B cell (primary cell): Measurements from ENCODE around the gene CMTM3. TPM values are rescaled to one million over a fixed set of nuclear protein-coding genes. Genes with fewer than 3 reads are reported as not detected.

Experiments
- ATAC-seq: fragments of 200-7000 bp; cut with Tn5 transposase; one replicate; pipeline ENCODE4 v1.10.0; 2021; ENCODE audit warnings: low read depth, mild to moderate bottlenecking, moderate number of reproducible peaks, moderate library complexity
- CTCF ChIA-PET: fragments of 350-600 bp; sonication (Branson Sonifier 250); formaldehyde crosslinking; loops from one replicate; lab custom pipeline; 2021; ENCODE audit warnings: antibody characterized with exemption, inconsistent platforms; lab: Charles Lee
- POLR2A ChIA-PET: fragments of 350-600 bp; sonication (Branson Sonifier 250); formaldehyde crosslinking; loops from one replicate; lab custom pipeline; 2021; ENCODE audit warnings: antibody characterized with exemption; lab: Charles Lee
- DNase-seq: peaks from one replicate; pipeline ENCODE4 v3.0.0; 2013
- H2AFZ ChIP-seq: 2 replicates; pipeline ENCODE4 v1.6.1; 2012; ENCODE audit warnings: mild to moderate bottlenecking, low read depth, low read length; ENCODE audit not compliant: insufficient read depth, poor library complexity, severe bottlenecking
- H3K27ac ChIP-seq, 2 donors: 1 replicate in 1 of 2; 2 replicates in 1 of 2; pipeline ENCODE4 v1.5.1; 2012 to 2013; ENCODE audit warnings: low read length in 2 of 2, mild to moderate bottlenecking in 2 of 2, moderate library complexity in 1 of 2
- H3K27me3 ChIP-seq, 4 experiments: fragments of 200-600 bp in 1 of 4; sonication (generic) in 1 of 4; replicated peaks in 1 of 4; 1 replicate in 2 of 4; 2 replicates in 2 of 4; pipeline versions ENCODE4 v1.6.1 to v1.7.0; 2013 to 2016; ENCODE audit warnings: low read length in 3 of 4, mild to moderate bottlenecking in 2 of 4, mixed read lengths in 1 of 4, moderate library complexity in 1 of 4; ENCODE audit not compliant: insufficient read depth in 4 of 4, control insufficient read depth in 3 of 4; ENCODE audit errors: control extremely low read depth in 1 of 4
- H3K36me3 ChIP-seq, 2 experiments: replicated peaks in 1 of 2; 1 replicate in 1 of 2; 2 replicates in 1 of 2; pipeline versions ENCODE4 v1.6.1 to v1.7.1; 2013; ENCODE audit warnings: low read length in 1 of 2; ENCODE audit not compliant: insufficient read depth in 2 of 2, control insufficient read depth in 1 of 2; ENCODE audit errors: control extremely low read depth in 1 of 2, extremely low read depth in 1 of 2
- H3K4me1 ChIP-seq, 2 donors: fragments of 200-600 bp in 1 of 2; sonication (generic) in 1 of 2; 1 replicate in 1 of 2; 2 replicates in 1 of 2; pipeline versions ENCODE4 v1.5.1 to v1.6.1; 2013 to 2017; ENCODE audit warnings: low read length in 2 of 2; ENCODE audit not compliant: control insufficient read depth in 2 of 2, insufficient read depth in 2 of 2
- H3K4me2 ChIP-seq: replicated peaks from 2 replicates; pipeline ENCODE3; 2012; ENCODE audit warnings: mild to moderate bottlenecking, low read depth, low read length; ENCODE audit not compliant: poor library complexity, severe bottlenecking
- H3K4me3 ChIP-seq, 5 experiments: fragments of 200-600 bp in 1 of 5; sonication (generic) in 1 of 5; 1 replicate in 3 of 5; 2 replicates in 2 of 5; pipeline versions ENCODE4 v1.5.1 to v1.7.0; 2011 to 2016; ENCODE audit warnings: low read length in 4 of 5, mild to moderate bottlenecking in 4 of 5, low read depth in 2 of 5, control low read depth in 1 of 5, moderate library complexity in 1 of 5; ENCODE audit not compliant: insufficient read depth in 1 of 5; ENCODE audit errors: control extremely low read depth in 1 of 5, extremely low read depth in 1 of 5
- H3K79me2 ChIP-seq: fragments of 200-600 bp; sonication (generic); one replicate; pipeline ENCODE4 v1.6.0; 2016; ENCODE audit warnings: low read length; ENCODE audit not compliant: control insufficient read depth, insufficient read depth
- H3K9ac ChIP-seq: fragments of 200-600 bp; sonication (generic); 2 replicates; pipeline ENCODE4 v1.6.1; 2017; ENCODE audit warnings: mild to moderate bottlenecking, low read length, moderate library complexity
- H3K9me3 ChIP-seq, 3 donors: one replicate each; pipeline versions ENCODE4 v1.6.1 to v1.7.1; 2013; ENCODE audit warnings: low read length in 2 of 3; ENCODE audit not compliant: control insufficient read depth in 2 of 3, insufficient read depth in 1 of 3; ENCODE audit errors: control extremely low read depth in 1 of 3
- H4K20me1 ChIP-seq: 2 replicates; pipeline ENCODE4 v1.6.0; 2012; ENCODE audit warnings: mild to moderate bottlenecking, low read length; ENCODE audit not compliant: insufficient read depth, control insufficient read depth, poor library complexity, severe bottlenecking
- H3K27ac Mint-ChIP-seq: one replicate; pipeline ENCODE4 v1.8.0; 2021; ENCODE audit warnings: mixed read lengths
- H3K27me3 Mint-ChIP-seq: one replicate; pipeline ENCODE4 v1.8.0; 2021; ENCODE audit warnings: mixed read lengths
- H3K4me1 Mint-ChIP-seq: one replicate; pipeline ENCODE4 v1.8.0; 2021; ENCODE audit warnings: mixed read lengths
- H3K4me3 Mint-ChIP-seq: one replicate; pipeline ENCODE4 v1.8.0; 2021; ENCODE audit warnings: mixed read lengths
- H3K9me3 Mint-ChIP-seq: one replicate; pipeline ENCODE4 v1.8.0; 2022; ENCODE audit warnings: mixed read lengths; ENCODE audit not compliant: insufficient read depth
- CTCF ChIP-seq: fragments of 200-600 bp; IDR thresholded peaks from one replicate; pipeline ENCODE4 v1.8.0; 2022; ENCODE audit warnings: antibody characterized with exemption, mild to moderate bottlenecking
- EZH2 ChIP-seq: IDR thresholded peaks from 2 replicates; pipeline ENCODE4 v1.6.1; 2012; ENCODE audit warnings: borderline replicate concordance, low read depth, mild to moderate bottlenecking, moderate library complexity, low read length; ENCODE audit not compliant: insufficient read depth, poor library complexity, severe bottlenecking
- WGBS: methylation state at CpG from one replicate; pipeline ENCODE4 v1.1.5; 2013; ENCODE audit warnings: missing lambda C conversion rate; ENCODE audit not compliant: insufficient coverage; 5-methylcytosine and 5-hydroxymethylcytosine counted together
- intact Hi-C: fragments of 100-400 bp; cut with micrococcal nuclease; formaldehyde crosslinking; loops from one replicate; pipeline ENCODE4 v1.10.0; 2022
- polyA plus RNA-seq: library from polyadenylated mRNA; depleted of rRNA; stranded (reverse); fragments of >200 nt; gene quantifications from 2 replicates; pipeline ENCODE4 v1.2.3, GENCODE V29; 2012
- total RNA-seq, 2 donors: library from RNA; stranded (reverse); fragments of 120-200 nt in 1 of 2; gene quantifications; 1 replicate in 1 of 2; 2 replicates in 1 of 2; pipeline versions ENCODE4 v1.2.3 to v1.2.4, GENCODE V29; 2013 to 2022

Gene CMTM3
- total and polyA plus RNA-seq, 2 donors (not counting 1 experiment from before 2014, with no cell fraction given), result 7.5 to 8.7 TPM

GRCh38 chr16:66587881-66588600, 16.5 kb upstream of the CMTM3 start:
- Histone ChIP-seq H3K27me3 (peaks cover 0 to 20% (median 6%) of the 10 kb centered on the region in 4 experiments), H2AFZ (peak overlapping the region; percentile 54), H3K4me3 (peak overlapping the region in 2 of 5 experiments; percentile 12 to 31), H3K9ac (no peak overlapping the region), H4K20me1 (no peaks in the 10 kb centered on the region), H3K4me2 (peak overlapping the region; percentile 65), H3K27ac (no peak overlapping the region), H3K9me3 (peaks cover 0 to 6% (median 0%) of the 10 kb centered on the region in 3 donors), H3K79me2 (no peaks in the 10 kb centered on the region), H3K4me1 (peaks cover 24 to 34% of the 10 kb centered on the region in 2 donors), H3K36me3 (no peaks in the 10 kb centered on the region)
- TF ChIP-seq EZH2 (no peak), CTCF (no peak)
- ATAC-seq, result no peak
- Mint-ChIP-seq H3K4me3 (peak overlapping the region; percentile 21), H3K4me1 (peaks cover 30% of the 10 kb centered on the region), H3K9me3 (no peaks in the 10 kb centered on the region), H3K27ac (no peak overlapping the region), H3K27me3 (peaks cover 12% of the 10 kb centered on the region)
- intact Hi-C loops, result loop anchor here (2.0 kb wide), 1 partner anchor 17 kb away; the partner anchor contains the start of gene CMTM3
- no peak for DNase-seq
- POLR2A ChIA-PET, result no interaction called here
- CTCF ChIA-PET, result interaction anchor here (1.9 to 6.3 kb wide), 4 partner anchors 8 to 182 kb away, joined by 10 to 91 read pairs (median 44); partner anchors contain the start of gene CMTM2
- WGBS, result 36% methylated on average over 4 of the region's 7 CpGs
